SW480 (cell line): ENCODE data around the gene LRP1-AS.

ENCODE experiments used
- DNase-seq: peaks from one replicate; pipeline ENCODE4 v3.0.0-alpha.2; 2016; ENCODE audit warnings: low spot score

LRP1-AS gene

GRCh38 chr12:57146961-57147944 is at the start of gene LRP1-AS:
LRP1-AS (minus strand) TSS chr12:57147619.
- DNase-seq, result no peak

GRCh38 chr12:57196956-57197355 is 49.5 kb upstream of the LRP1-AS start:
- DNase-seq, result no peak

GRCh38 chr12:57196439-57196838 is 49.0 kb upstream of the LRP1-AS start:
- no peak for DNase-seq

GRCh38 chr12:57195611-57196371 is 48.4 kb upstream of the LRP1-AS start:
- peak; percentile 78 for DNase-seq

- no peak for DNase-seq
These were observed 47.8 kb upstream of the LRP1-AS start for GRCh38 chr12:57195186-57195585.

- DNase-seq, result no peak
These were observed 46.8 kb upstream of the LRP1-AS start for GRCh38 chr12:57194253-57194652.

GRCh38 chr12:57193706-57194245 is 46.4 kb upstream of the LRP1-AS start:
- no peak for DNase-seq

- no peak for DNase-seq
These were observed 45.5 kb upstream of the LRP1-AS start for GRCh38 chr12:57192920-57193319.

- DNase-seq, result no peak
These were observed 44.0 kb upstream of the LRP1-AS start for GRCh38 chr12:57191410-57191809.

GRCh38 chr12:57190821-57191220 is 43.4 kb upstream of the LRP1-AS start:
- DNase-seq, result no peak

GRCh38 chr12:57190037-57190436 is 42.6 kb upstream of the LRP1-AS start:
- no peak for DNase-seq

- DNase-seq, result no peak
These were observed 40.6 kb upstream of the LRP1-AS start for GRCh38 chr12:57188090-57188425.

GRCh38 chr12:57187222-57188089 is 40.0 kb upstream of the LRP1-AS start:
- DNase-seq, result no peak

- no peak for DNase-seq
These were observed 38.6 kb upstream of the LRP1-AS start for GRCh38 chr12:57185906-57186508.

- no peak for DNase-seq
These were observed 38.0 kb upstream of the LRP1-AS start for GRCh38 chr12:57185403-57185802.

- DNase-seq, result no peak
These were observed 36.7 kb upstream of the LRP1-AS start for GRCh38 chr12:57183939-57184725.

GRCh38 chr12:57182918-57183575 is 35.6 kb upstream of the LRP1-AS start:
- DNase-seq, result peak; percentile 75

GRCh38 chr12:57181561-57182155 is 34.2 kb upstream of the LRP1-AS start:
- DNase-seq, result peak; percentile 30

GRCh38 chr12:57181072-57181471 is 33.7 kb upstream of the LRP1-AS start:
- no peak for DNase-seq
